COLO668 (cell line): ENCODE data around the gene TJP2.

Experiments
- DNase-seq: peaks from one replicate; lab custom pipeline; 2025; ENCODE audit not compliant: unreplicated experiment; lab: John Stamatoyannopoulos, UW

The TJP2 gene

GRCh38 chr9:69222970-69223369 is 48.9 kb downstream of the TJP2 start:
- no peak for DNase-seq

- DNase-seq = peak; percentile 10
Measured at GRCh38 chr9:69223605-69224004, 49.5 kb downstream of the TJP2 start.

- DNase-seq = no peak
Measured at GRCh38 chr9:69229367-69229766, 55.3 kb downstream of the TJP2 start.

- no peak for DNase-seq
Measured at GRCh38 chr9:69232135-69232534, 58.1 kb downstream of the TJP2 start.

GRCh38 chr9:69234683-69235082 is 60.6 kb downstream of the TJP2 start:
- DNase-seq = no peak

- DNase-seq = no peak
Measured at GRCh38 chr9:69236188-69236587, 62.1 kb downstream of the TJP2 start.

- no peak for DNase-seq
Measured at GRCh38 chr9:69237702-69238295, 63.7 kb downstream of the TJP2 start.

GRCh38 chr9:69243116-69243515 is 69.0 kb downstream of the TJP2 start:
- no peak for DNase-seq

- DNase-seq = no peak
Measured at GRCh38 chr9:69246629-69247028, 72.6 kb downstream of the TJP2 start.

- DNase-seq = no peak
Measured at GRCh38 chr9:69248005-69248404, 73.9 kb downstream of the TJP2 start.

GRCh38 chr9:69249337-69249736 is 75.3 kb downstream of the TJP2 start:
- DNase-seq = no peak

GRCh38 chr9:69250681-69251080 is 76.6 kb downstream of the TJP2 start:
- DNase-seq = no peak

- no peak for DNase-seq
Measured at GRCh38 chr9:69252436-69252835, 78.4 kb downstream of the TJP2 start.

GRCh38 chr9:69253057-69253456 is 79.0 kb downstream of the TJP2 start:
- DNase-seq = no peak

- no peak for DNase-seq
Measured at GRCh38 chr9:69254223-69254622, 80.1 kb downstream of the TJP2 start.

GRCh38 chr9:69255591-69255990 is 81.5 kb downstream of the TJP2 start:
- no peak for DNase-seq

- DNase-seq = no peak
Measured at GRCh38 chr9:69258551-69258950, 84.5 kb downstream of the TJP2 start.

GRCh38 chr9:69260161-69260560 is 86.1 kb downstream of the TJP2 start:
- DNase-seq = no peak

GRCh38 chr9:69261636-69262035 is 87.6 kb downstream of the TJP2 start:
- no peak for DNase-seq

- DNase-seq = no peak
Measured at GRCh38 chr9:69264526-69264925, 90.4 kb downstream of the TJP2 start.

- DNase-seq = no peak
Measured at GRCh38 chr9:69265891-69266290, 91.8 kb downstream of the TJP2 start.

GRCh38 chr9:69272212-69272611 is 98.1 kb downstream of the TJP2 start:
- DNase-seq = no peak

- no peak for DNase-seq
Measured at GRCh38 chr9:69273161-69273560, 99.1 kb downstream of the TJP2 start.

- no peak for DNase-seq
Measured at GRCh38 chr9:69276775-69277174, 102.7 kb downstream of the TJP2 start.
